GM18519 (cell line): ENCODE data around the gene IFI27L1.

Experiments
- ATAC-seq: cut with Tn5 transposase; IDR thresholded peaks from one replicate; pipeline ENCODE4 v1.9.1; 2021; ENCODE audit warnings: mild to moderate bottlenecking, moderate library complexity; ENCODE audit not compliant: unreplicated experiment, low FRiP score

Gene IFI27L1

GRCh38 chr14:94128216-94128839 lies 47.2 kb downstream of the IFI27L1 start:
- ATAC-seq: no peak

GRCh38 chr14:94129111-94129757 lies 48.1 kb downstream of the IFI27L1 start, which contains the start of gene IFI27L2:
TSS of gene IFI27L2 (minus strand) at chr14:94129604. CDS start at chr14:94129564, 40 bp downstream.
- peak; percentile 74 for ATAC-seq

GRCh38 chr14:94129758-94130414 lies 48.8 kb downstream of the IFI27L1 start:
- ATAC-seq: no peak

DNA sequence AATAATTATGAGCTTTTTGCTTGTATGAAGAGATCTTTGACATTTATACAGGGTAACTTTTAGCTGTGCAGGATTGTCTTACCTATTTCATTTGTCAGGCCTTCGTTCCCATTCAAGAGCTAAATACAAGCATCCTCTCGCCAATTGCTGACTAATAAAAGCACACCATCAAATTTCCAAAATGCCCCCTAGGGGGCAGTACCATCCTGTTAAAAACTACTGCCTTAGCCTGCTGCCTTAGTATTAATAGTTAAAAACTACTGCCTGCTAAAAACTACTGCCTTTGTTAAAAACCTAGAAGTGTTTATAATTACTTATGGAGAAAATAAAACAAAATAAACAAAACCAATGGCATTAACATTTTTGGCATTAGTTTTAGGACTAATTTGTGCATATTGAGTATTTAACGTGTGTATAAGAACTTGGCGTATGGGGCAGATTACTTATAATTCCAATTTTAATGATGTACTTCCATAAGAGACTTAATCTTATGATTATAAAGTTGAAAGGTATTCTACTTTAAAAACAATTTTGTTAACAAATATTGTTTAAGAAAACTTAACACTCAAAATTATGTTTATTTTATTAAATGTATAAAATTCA lies 51.3 kb downstream of the IFI27L1 start:
- no peak for ATAC-seq

DNA sequence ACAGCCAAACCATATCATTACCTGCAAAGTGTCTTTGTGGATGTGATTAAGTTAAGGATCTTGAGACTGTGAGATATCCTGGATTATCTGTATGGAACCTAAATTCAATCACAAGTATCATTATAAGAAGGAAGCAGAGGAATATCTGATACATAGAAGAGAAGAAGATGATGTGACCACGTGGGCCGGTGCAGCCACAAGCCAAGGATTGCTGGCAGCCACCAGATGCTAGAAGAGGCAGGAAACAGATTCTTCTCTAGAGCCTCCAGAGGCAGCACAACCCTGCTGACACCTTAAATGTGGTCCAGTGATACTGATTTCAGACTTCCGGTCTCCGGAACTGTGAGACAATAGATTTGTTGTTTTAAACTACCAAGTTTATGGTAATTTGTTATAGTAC lies 54.4 kb downstream of the IFI27L1 start:
- no peak for ATAC-seq

GRCh38 chr14:94136575-94137331 lies 55.6 kb downstream of the IFI27L1 start:
- peak; percentile 75 for ATAC-seq

DNA sequence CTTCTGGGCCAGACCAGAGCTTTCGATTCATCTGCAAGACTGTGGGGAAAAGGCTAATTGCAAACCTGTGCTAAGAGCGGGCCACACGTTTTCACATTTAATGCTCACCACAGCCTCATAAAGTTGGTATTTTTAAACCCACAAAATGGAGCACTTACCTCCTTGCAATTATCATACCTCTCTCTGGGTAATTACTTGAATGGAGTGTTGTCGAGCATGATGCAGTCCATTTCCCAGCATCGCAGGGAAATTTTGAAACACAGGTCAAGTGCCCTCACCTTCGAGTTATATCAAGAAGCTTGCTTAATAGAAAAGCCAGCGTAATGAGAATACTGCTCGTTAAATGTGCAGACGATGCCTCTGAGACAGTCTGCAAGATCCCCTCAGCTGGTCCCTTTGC lies 57.1 kb downstream of the IFI27L1 start:
- no peak for ATAC-seq

DNA sequence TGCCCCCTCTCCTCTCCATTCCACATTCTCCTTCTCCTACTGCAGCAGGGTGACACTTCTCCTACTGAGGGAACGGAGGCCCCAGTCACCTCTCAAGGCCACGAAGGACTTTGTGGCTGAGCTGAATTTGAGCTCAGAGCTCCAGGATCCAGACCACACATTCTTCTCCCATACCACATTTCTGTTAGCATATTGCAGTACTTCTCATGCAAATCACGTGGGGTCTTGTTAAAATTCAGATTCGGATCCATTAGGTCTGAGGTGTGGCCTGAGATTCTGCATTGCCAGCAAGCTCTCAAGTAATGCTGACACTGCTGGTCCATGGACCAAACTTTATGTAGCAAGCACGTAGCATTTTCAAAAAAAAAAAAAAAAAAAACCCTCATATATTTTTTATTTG lies 57.9 kb downstream of the IFI27L1 start:
- no peak for ATAC-seq

DNA sequence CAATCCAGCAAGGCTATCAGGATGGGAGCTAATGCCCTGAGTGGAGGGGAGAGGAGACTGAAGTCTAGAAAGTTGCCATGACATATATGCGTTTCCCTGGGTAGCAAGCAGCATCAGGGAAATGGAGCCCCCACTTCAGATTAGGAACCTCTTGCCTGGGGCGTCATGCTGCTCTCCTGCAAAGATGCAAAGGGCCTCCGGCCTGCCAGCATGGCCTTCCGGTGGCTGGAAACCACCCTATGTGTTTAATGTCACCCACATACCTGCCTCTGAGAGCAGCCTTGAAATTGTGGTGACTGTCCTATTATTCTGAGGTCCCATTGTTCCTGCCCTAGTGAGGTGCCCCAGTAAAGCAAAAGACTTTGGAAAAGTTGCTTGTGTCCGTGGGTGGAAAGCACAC lies 58.3 kb downstream of the IFI27L1 start:
- no peak for ATAC-seq

- ATAC-seq: no peak
Measured at GRCh38 chr14:94142247-94142646, 61.1 kb downstream of the IFI27L1 start.

DNA sequence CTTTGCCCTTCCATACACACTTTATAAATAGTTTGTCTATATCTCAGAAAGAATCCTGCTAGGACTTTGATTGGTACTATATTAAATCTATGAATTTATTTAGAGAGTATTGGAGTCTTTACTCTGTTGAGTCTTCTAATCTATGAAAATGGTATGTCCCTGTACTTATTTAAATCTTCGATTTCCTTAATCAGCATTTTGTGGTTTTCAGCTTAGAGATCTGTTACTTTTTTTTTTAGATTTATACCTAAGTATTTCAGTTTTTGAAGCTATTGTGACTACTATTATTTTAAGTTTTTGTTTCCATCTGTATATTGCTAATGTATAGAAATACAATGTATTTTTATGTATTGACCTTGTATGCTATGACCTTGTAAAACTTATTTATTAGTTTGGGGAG lies 61.7 kb downstream of the IFI27L1 start:
- ATAC-seq: no peak

DNA sequence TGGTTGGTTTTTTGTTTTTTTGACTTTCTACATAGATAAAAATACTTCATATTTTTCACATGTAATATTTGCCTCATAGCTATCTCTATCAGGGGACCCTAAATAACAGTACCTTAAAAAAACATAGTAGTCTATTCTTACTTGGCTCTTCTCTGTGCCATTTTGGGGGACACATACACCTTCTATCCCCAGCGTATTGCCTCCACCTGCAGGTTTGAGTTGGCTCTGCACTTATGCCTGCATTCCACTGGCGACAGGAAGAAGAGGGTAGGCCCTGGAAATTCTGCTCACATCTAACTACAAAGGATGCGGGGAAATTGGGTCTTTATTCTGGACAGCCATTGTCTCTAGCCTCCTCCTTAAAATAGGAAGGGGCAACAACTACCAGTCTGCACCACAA lies 62.1 kb downstream of the IFI27L1 start:
- no peak for ATAC-seq

DNA sequence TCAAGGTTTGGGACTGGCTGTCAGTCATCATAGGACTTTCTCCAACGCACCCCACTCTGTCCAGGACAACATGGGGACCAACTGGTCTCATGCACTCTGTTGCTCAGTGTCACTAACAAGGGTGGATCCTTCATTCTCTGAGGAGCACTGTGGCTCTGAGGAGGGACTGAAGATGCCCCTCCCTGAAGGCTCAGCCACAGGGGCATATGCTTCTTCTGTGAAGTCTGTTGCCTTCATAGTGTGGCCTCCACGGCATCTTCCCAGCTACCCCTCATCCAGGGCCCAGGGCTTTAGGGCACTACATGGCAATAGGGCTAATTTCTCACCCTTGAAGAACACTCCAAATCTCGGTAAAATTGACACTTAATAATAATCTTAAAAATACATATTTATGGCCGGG lies 62.6 kb downstream of the IFI27L1 start:
- ATAC-seq: no peak

DNA sequence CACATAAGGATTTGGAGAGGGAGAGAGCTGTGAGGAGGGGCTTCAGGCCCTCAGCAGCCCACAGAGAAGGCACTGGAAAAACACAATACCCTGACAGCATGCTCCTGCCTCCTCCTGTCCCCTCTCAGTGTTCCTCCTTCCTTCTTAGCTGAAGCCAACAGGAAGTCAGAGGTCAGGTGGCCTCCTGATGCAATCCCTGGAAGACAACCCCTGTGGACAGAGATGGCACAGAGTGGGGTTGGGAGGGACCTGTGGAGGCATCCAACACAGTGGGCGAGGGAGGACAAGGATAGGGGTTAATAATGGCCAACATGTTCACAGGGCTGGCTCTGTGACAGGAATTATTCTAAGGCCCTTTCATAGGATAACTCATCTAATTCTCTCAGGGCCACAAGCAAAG lies 63.7 kb downstream of the IFI27L1 start:
- ATAC-seq: no peak

- no peak for ATAC-seq
Measured at GRCh38 chr14:94145902-94146527, 64.9 kb downstream of the IFI27L1 start.
